Measurements from ENCODE around the gene SYPL1.

The SYPL1 gene

DNA sequence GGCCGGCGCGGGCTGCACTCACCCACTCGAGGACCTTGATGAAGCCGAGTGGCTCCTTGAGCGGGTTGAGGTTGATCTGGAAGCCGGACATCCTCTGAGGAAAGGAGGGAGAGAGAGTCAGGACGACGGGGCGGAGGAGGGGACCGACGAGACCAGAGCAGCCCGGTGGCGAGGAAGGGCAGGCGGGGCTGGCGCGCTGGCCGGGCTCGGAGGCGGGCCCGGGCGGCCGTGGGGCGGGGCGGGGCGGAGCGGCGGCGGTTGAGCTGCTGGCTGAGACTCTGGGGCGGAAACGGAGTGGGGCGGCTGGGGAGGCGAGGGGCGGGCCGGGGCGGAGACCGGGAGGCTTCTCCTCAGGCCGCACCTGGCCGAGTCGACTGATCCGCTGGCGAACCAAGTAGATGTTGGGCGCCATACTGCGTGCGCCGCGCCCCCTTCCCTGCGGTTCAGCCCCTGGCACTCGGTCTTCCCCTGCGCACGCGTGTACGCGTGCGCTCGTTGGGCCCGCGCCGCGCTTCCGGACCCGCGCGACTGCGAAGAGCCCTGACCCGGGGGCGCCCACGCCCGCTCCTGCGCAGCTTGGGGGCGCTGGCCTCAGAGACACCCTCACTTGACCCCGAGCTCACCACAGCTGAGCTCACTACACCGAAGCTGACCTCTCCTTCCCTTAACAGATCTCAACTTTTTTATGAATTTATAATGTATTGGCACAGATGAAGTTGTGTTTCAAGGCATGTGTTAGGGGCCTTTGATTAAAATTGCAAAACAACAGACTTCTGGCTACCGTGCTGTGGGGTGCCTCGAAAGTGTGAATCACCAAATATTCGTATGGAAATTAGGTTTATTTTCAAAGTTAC is at the start of gene SYPL1:
TSS of gene SYPL1 (minus strand) at position 195 of the 854 bp plus-strand sequence. CDS start at position 91, 104 bp downstream.
- Histone ChIP-seq H3K4me1 (ENCODE audit: control insufficient read depth in 1 of 2, insufficient read depth in 1 of 2, low read depth in 1 of 2, low read length in 1 of 2) (peaks cover 27 to 34% of the 10 kb centered on the region in 2 experiments), H3K4me3 (ENCODE audit: low read depth in 1 of 2, low read length in 1 of 2) (peak within 1 kb of the TSS; percentile 90), H3K36me3 (no peaks in the 10 kb centered on the region), H3K9me3 (no peaks in the 10 kb centered on the region), H3K27me3 (no peaks in the 10 kb centered on the region), H3K27ac (peak within 1 kb of the TSS; percentile 92)
- TF ChIP-seq, protein P1, sequence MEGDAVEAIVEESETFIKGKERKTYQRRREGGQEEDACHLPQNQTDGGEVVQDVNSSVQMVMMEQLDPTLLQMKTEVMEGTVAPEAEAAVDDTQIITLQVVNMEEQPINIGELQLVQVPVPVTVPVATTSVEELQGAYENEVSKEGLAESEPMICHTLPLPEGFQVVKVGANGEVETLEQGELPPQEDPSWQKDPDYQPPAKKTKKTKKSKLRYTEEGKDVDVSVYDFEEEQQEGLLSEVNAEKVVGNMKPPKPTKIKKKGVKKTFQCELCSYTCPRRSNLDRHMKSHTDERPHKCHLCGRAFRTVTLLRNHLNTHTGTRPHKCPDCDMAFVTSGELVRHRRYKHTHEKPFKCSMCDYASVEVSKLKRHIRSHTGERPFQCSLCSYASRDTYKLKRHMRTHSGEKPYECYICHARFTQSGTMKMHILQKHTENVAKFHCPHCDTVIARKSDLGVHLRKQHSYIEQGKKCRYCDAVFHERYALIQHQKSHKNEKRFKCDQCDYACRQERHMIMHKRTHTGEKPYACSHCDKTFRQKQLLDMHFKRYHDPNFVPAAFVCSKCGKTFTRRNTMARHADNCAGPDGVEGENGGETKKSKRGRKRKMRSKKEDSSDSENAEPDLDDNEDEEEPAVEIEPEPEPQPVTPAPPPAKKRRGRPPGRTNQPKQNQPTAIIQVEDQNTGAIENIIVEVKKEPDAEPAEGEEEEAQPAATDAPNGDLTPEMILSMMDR (IDR thresholded peaks at IDR 0.05), result peak; percentile 48

- TF ChIP-seq, protein P1 (IDR thresholded peaks at IDR 0.05), result no peak
- Histone ChIP-seq H3K9me3 (no peaks in the 10 kb centered on the region), H3K27me3 (peaks cover 88% of the 10 kb centered on the region)
Measured at GRCh38 chr7:106155027-106155426, 42.9 kb upstream of the SYPL1 start.

GRCh38 chr7:106153891-106154449 is 41.9 kb upstream of the SYPL1 start:
- Histone ChIP-seq H3K4me3 (ENCODE audit: low read depth in 1 of 2, low read length in 1 of 2) (no peak overlapping the region), H3K36me3 (no peaks in the 10 kb centered on the region), H3K4me1 (ENCODE audit: control insufficient read depth in 1 of 2, insufficient read depth in 1 of 2, low read depth in 1 of 2, low read length in 1 of 2) (peaks cover 10 to 15% of the 10 kb centered on the region in 2 experiments), H3K9me3 (no peaks in the 10 kb centered on the region), H3K27ac (no peak overlapping the region), H3K27me3 (peaks cover 82% of the 10 kb centered on the region)
- TF ChIP-seq, protein P1 (IDR thresholded peaks at IDR 0.05), result peak; percentile 29

More at GRCh38 chr7:106155027-106155426, 42.9 kb upstream of the SYPL1 start:
- H3K27ac ChIP-seq, result no peak overlapping the region
- H3K4me3 ChIP-seq (ENCODE audit: low read depth in 1 of 2, low read length in 1 of 2), result no peak overlapping the region
- no peaks in the 10 kb centered on the region for H3K36me3 ChIP-seq
- H3K4me1 ChIP-seq (ENCODE audit: control insufficient read depth in 1 of 2, insufficient read depth in 1 of 2, low read depth in 1 of 2, low read length in 1 of 2), result peaks cover 10 to 15% of the 10 kb centered on the region in 2 experiments

- Histone ChIP-seq H3K9me3 (no peaks in the 10 kb centered on the region), H3K27me3 (peaks cover 81% of the 10 kb centered on the region), H3K4me3 (ENCODE audit: low read depth in 1 of 2, low read length in 1 of 2) (no peak overlapping the region), H3K27ac (no peak overlapping the region), H3K4me1 (ENCODE audit: control insufficient read depth in 1 of 2, insufficient read depth in 1 of 2, low read depth in 1 of 2, low read length in 1 of 2) (peaks cover 10 to 15% of the 10 kb centered on the region in 2 experiments), H3K36me3 (no peaks in the 10 kb centered on the region)
- TF ChIP-seq, protein P1 (IDR thresholded peaks at IDR 0.05), result no peak
Measured at GRCh38 chr7:106152313-106152665, 40.2 kb upstream of the SYPL1 start.

GRCh38 chr7:106151459-106152312 is 39.6 kb upstream of the SYPL1 start:
- no peaks in the 10 kb centered on the region for H3K36me3 ChIP-seq
- peaks cover 10 to 15% of the 10 kb centered on the region in 2 experiments for H3K4me1 ChIP-seq (ENCODE audit: control insufficient read depth in 1 of 2, insufficient read depth in 1 of 2, low read depth in 1 of 2, low read length in 1 of 2)
- TF ChIP-seq, protein P1 (IDR thresholded peaks at IDR 0.05), result no peak
- no peak overlapping the region for H3K27ac ChIP-seq
- H3K27me3 ChIP-seq, result peaks cover 76% of the 10 kb centered on the region
- no peaks in the 10 kb centered on the region for H3K9me3 ChIP-seq
- no peak overlapping the region for H3K4me3 ChIP-seq (ENCODE audit: low read depth in 1 of 2, low read length in 1 of 2)

Data from neutrophil (primary cell).